SH-SY5Y (cell line): ENCODE measurements around the gene SLC25A40.

ENCODE experiments used
- GATA2 ChIP-seq: IDR thresholded peaks from 2 replicates; pipeline ENCODE4 v1.6.1; 2011; ENCODE audit warnings: mild to moderate bottlenecking, low read depth, low read length
- GATA3 ChIP-seq: IDR thresholded peaks from 2 replicates; pipeline ENCODE4 v1.6.1; 2011; ENCODE audit warnings: low read depth, mild to moderate bottlenecking, low read length, moderate library complexity

DNA sequence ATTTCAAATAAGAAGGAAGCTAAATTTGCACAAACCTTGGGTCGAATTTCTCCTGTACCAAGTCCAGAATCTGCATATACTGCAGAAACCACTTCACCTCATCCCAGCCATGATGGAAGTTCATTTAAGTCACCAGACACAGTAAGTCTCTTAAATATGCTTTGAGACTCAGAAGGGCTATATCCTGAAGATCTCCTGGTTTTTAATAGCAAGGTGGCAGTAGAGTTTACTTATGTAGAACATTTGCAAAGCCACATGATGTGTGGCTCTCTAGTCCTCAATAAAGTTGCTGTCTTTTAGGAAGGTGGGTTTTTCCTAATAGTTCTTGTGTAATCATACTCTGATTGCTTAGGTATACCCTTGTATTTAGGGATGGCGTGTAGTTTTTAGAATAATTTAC is 8.9 kb upstream of the SLC25A40 start:
- no peak for TF ChIP-seq GATA2
- TF ChIP-seq GATA3, result no peak
